Colon (tissue), 2 donors: ENCODE measurements around the gene THBS3.
"Not testable (repeated sequence)": the region's sequence is repeated elsewhere in the genome, so short reads cannot be mapped to it uniquely, and the experiment has no call there.

ENCODE experiments used
- FAIRE-seq: peaks from 2 replicates; lab custom pipeline; 2012; peaks lifted over from hg19 to GRCh38; lab: Jason Lieb, UNC
- donor health status: control.
- donor health status: control.

The THBS3 gene

DNA sequence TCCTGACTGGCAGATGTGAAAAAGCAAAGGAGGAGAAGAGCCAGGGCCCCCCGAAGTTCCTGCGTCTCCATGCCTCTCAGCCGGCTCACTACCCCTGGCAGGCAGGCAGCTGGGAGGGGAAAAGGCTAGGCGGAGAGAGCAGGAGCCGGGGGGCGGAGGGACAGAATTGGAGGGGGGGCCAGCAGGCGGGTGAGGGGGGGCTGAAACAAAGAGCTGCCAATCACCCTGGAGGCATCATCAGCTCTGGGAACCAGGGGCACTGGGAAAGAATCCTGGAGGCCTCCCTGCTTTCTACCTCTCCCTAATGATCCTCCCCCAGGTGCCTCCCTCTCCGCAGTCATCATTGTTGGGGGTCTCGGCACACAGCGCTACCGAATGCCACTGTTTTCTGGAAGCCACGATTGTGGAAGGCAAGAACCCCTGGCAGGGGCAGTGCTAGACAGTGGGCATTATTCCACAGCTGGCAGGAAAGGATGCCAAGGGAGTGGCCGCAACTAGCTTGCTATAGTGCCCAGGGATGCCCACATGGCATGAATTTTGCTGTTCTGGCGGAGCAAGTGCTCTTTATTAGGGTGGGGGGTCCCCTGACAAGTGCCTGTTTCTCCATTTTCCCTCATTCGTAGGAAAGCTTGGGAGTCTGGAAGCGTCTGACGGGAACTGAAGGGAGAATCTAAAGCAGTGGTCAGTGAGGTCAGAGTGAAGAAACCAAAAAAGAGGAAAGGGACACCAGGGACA lies at the start of gene THBS3:
Gene THBS3 (minus strand): TSS at position 92 of the 735 bp plus-strand sequence. CDS start 21 bp downstream, at position 71.
- FAIRE-seq: no peak

DNA sequence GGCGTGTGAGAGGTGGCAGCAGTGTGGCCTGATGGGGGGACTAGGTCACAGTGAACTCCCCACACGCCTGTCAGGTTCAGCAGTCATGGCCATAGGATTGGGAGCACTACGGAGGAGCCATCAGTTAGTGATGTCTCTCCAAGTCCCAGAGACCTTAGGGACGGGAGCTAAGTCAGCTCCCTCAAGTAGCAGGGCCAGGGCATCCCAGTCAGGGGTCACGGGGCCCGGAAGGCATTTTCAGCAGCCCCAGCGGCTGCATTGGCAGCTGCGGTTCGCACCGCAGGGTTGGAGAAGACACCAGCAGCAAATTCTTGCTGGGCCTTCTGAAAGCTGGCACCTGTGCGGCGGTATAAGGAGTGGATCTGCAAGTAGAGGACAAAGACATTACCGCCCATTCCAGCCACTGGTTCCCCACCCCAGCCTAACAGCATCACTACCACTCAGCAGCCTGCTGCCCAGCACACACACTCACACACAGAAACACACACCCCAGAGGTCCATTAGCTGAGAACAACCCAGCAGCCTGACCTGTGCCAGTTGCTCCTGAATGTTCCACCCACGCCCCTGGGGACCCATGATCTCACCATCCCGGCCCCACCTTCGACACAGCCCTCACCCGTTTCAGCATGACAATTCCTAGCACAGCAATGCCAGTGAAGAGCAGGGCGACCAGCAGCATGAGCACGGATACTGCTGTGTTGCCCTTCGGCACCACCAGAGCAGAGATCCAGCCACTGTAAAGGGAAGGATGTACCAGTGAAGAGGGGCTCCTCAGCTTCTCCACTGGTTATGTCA lies 48.6 kb upstream of the THBS3 start:
- no peak for FAIRE-seq

DNA sequence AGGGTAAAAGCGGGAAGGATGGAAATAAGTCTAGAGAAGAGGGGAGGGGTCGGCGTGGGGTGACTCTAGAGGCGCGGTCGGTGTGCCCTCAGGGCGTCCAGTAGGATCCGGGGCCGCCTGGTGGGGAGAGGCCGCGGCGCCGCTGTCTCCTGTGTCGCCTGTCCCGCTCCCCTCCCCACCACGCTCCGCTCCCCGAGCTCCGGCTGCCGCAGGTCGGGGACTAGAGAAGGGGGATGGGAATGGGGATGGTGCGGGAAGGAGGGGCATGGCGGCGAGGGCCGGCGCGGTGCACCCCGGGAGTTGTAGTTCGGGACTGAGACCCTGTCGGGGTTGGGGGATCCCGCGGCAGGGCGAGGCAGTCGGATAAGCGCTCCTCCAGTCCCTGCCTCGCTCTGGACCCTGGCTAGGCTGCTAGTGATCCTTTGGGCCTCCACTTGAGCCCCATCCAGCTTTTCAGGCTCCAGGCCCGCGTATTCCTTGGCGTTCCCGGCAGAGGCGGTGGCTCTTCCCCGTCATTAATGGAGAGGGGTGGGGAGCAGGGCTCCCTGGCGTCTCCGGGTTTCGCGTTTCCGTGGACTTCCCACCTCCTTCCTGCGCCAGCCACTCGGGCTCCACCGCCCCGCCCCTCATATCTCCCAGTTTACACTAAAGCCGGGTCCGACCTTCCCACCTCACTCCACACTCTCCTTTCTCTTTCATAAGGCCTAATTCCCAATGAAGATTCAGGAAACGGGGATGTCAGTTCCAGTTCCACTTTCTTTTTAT lies 47.7 kb upstream of the THBS3 start, which contains the start of gene ENTREP3:
Gene ENTREP3 (minus strand): TSS at position 241 of the 765 bp plus-strand sequence. CDS start 606 bp downstream, outside the sequence.
- no peak for FAIRE-seq

DNA sequence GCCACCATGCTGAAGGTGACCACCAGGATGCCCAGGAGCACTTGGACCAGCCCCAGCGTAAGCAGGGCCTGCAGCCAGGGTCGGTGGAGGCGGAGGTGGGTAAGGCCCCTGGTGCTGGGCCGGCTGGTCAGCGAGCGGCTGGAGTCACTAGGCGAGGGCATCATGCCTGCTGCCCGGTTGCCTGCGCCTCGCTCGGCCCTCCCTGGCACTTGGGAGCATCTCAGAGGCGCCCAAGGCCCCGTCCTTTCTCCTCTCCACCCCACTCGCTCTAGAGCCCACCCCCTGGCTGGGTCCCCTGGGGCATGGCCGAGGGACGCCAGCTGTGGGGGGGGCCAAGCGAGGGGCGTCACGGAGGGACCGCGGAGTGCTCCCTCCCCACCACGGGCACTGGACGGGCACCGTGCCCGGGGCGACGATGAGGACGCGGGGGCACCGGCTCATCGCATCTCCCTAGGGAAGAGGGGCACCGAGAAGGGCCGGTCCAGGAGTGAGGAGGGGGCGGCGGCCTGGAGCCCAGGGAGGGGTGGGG lies 47.1 kb upstream of the THBS3 start:
- no peak for FAIRE-seq

DNA sequence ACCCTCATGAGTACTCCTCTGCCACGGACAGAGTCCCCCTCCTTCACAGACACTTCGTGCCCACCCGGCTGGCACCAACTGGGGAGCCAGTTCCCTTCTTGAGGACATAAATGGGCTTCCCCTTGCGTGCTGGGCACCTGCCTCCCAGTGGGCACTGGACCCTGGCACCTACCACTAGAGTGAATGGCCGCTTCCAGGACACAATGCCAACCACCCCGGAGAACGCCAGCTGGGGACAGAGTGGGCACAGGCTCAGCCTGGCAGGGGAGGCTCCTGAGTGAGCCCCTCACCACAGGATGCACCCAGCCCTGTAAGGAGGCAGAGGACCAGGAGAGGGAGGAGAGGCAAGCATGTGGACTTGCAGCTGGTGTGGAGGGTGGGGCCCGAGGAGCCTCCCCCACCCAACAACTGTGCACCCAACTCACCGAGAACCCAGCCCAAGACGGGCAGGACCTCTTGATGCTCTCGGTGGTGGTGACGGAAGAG lies 46.6 kb upstream of the THBS3 start:
- FAIRE-seq: no peak

DNA sequence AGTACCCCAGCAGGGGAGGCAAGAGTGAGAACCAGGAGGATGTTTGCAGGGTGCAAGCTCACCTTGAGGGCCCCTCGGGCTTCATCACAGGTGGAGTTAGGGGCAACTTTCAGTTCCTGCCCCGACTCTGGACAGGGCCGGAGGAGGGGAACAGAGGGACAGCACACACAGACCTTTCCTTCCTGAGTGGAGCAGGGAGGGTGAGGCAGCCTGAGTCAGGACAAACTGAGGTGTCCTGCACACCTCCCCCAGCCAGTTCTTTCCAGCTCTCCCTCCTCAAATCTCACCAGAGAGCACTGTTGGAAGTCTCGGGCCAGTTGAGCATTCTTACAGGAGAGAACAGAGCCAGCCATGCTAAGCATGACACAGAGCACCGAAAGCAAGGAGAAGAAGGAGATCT lies 46.1 kb upstream of the THBS3 start:
- no peak for FAIRE-seq

DNA sequence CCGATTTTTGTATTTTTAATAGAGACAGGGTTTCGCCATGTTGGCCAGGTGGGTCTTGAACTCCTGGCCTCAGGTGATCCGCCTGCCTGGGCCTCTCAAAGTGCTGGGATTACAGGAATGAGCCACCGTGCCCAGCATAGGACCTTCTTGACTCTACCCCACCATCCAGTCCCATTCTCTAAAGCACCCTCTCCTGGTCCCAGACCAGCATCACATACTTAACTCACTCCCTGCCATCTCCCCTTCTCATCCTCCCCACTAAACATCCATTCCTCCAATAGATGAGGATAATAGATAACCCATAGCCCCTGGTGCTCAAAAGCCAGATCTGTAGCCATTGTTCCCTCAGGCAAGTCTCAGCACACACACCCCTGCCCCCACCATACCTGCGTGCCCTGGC lies 45.5 kb upstream of the THBS3 start:
- no peak for FAIRE-seq

DNA sequence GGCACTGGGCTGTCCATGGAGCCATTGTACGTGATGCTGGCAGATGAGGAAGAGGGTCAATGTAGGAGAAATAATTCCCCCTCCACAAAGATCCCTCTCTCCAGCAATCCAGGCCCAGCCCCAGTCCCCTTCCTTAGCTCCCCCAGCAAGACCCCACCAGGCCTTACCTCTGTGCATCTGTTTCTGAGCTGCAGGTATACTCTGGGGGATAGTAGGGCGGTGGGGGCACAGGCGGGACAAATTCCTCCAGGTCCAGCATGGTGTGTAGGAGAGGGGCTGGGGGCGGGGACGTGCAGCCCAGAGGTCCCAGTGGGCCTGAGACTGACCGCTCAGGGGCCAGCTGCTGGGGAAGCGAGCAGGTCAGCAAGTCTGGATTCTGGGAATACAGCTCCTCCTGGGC lies 43.9 kb upstream of the THBS3 start:
- no peak for FAIRE-seq

DNA sequence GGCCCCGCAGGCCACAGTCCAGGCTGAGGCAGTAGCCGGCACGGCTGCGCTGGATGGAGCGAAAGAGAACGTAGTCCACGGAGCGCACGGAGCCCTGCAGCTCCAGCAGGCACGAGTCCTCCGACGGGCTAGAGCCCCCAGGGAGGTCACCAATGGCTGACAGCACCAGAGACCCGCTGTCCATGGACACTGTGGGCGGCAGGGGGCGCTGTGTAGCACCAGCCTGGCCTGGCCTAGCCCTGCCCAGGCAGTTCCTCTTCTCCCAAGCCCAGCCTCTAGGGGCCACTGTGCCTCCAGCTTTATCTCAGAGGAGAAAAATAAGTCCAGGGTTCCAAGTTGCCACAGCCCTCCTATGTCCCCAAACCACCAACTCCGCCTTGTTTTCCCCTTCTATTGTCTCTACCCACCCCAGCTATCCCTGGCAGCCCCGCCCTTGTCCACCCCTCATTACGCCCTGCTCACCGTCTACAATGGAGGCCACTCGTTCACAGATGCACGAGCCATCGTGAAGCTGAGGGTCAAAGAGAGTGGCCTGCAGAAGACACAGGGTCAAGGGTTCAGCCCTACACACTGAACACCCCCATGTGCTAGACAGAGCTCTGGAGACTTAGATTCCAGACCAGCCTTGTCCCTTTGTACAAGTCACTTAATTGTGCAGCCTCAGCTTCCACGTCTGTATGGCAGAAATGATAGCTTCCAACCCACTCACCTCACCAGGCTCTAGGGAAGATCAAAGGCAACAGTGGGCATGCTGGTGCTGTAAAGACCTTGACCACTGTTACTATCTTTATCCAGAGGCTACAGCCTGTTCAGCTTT lies 43.1 kb upstream of the THBS3 start:
- FAIRE-seq: no peak

DNA sequence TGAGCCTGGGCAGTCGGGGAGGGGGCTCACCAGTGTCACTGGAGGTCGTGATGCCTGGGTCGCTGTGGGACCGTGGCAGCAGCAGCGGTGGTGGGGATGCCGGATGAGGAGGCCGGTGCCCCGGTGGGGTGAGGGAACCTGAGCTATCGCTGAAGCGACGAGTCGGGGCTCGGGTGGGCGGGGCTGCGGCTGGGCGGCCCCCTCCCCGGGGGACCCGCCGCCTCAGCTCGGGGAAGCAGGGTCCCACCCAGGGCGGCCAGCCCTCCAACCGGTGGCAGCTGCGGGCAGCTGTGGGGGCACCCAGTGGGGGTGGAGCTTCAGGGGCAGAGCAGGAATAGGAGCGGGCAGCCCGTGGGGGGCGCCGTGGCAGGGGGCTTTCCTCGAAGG lies 42.5 kb upstream of the THBS3 start:
- FAIRE-seq: no peak

DNA sequence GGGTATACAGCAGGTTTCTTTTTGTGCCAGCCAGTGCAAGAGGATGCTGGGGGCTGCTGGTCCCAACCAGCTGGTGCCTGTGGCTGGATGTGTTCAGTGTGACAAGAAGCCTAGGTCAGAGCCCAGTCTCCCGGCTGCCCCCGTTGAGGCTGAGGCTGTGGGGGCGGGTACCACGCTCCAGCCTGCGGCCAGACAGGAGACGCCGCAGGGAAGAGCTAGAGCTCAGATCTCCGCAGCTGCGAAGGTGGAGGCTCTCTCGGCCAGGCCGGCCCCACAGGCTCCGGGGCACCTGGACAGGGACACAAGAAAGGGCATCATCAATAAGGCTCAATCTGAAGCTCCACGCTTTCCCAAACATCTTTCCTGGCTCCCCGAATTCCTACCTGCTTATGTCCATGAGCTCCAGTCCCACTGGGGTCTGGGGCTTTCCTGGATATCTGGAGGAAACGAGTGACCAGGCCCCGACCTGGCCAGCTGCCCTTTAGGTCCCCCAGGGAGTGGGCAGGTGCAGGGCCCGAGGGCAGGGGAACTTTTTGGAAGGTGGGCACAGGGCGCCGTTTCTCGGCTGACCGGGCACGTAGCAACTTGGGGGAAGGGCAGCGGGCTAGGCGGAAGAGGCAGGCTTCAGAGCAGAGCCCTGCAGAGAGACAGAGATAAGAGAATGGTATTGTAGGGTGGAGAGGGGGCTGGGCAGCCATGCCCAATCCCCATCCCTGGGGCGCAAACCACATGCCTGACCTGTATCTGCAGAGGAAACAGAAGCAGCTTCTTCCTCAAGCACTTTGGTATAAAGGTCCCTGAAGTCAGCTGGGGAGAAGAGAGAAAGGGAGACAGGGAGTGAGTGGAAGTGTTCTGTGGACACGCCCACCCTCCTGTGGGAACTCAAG lies 40.2 kb upstream of the THBS3 start:
- FAIRE-seq: no peak

DNA sequence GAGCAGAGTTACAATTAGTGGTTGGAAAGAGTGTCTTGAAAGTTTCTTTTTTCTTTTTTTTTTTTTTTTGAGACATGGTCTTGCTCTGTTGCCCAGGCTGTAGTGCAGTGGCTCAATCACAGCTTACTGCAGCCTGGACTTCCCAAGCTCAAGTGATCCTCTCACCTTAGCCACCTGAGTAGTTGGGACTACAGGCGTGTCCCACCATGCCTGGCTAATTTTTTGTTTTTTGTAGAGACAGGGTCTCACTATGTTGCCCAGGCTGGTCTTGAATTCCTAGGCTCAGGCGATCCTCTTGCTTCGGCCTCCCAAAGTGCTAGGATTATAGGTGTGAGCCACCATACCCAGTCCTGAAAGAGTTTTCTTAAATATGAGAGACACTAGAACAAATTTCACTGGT lies 39.1 kb upstream of the THBS3 start:
- FAIRE-seq: not testable (repeated sequence)

DNA sequence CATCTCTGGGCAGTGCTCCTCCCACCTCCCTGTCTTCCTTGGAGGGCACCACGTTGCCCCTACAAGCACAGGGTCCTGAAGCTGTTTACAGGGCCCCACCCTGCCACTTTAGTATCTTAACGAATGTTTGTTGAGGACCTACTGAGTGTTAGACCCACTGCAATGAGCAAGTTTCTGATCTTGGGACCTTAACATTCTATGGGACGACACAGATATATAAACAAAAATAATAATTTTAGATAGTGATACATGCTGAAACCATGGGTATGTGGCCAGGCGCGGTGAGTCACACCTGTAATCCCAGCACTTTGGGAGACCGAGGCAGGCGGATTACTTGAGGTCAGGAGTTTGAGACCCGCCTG lies 37.4 kb upstream of the THBS3 start:
- no peak for FAIRE-seq

DNA sequence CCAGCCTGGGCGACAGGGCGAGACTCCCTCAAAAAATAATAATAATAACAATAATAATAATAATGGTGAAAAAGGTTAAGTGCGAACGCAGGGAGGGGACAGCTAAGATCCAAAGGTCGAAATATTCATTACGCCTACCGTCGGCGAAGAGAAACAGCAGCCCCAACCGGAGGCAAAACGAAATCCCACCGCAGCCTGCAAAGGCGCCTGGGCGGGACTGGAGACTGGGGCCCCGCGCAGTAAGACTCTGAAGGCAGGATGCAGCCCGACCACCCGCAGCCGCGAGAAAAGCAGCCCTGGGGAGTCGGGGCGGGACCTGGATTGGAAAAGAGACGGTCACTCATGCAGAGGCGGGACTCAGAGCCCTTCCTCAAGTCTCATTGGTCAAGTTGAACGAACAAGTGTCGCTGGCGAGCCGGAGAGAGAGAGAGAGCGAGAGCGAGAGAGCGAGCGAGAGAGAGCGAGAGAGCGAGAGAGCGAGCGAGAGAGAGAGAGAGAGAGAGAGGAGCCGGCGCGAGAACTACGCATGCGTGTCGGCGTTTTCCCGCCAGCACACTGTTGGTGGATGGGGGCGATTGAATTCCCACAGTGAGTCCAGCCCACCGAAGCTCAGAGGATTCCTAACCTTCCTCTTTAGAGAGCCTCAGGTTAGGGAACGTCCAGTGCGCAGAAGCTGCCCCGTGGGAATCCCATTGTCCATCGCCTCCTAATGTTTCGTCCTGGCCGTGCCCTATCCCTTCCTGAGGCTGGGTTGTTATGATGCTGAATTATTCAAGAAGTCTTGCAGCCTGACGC lies 36.9 kb upstream of the THBS3 start:
- no peak for FAIRE-seq

DNA sequence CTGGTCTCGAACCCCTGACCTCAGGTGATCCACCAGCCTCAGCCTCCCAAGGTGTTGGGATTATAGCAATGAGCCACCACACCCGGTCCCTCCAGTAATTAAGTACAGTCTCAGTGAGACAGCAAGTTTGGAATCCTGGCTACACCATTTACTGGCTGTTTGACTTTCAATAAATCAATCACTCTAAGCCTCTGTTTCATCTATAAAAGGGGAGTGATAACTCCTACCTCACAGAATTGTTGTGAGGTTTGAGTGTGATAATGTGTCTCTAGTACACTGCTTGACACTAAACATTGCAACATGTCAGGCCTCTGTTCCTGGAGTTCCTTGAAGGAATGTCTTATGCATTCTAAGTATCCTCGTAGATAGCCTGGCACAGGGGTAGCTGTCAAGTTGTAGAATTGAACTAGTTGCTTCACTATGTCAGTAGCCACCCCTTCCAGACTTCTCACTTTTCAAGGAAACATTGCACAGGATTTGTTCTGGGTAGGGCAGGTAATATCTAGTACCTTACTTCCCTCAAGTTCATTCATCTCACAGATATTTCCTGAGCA lies 35.2 kb upstream of the THBS3 start:
- no peak for FAIRE-seq

DNA sequence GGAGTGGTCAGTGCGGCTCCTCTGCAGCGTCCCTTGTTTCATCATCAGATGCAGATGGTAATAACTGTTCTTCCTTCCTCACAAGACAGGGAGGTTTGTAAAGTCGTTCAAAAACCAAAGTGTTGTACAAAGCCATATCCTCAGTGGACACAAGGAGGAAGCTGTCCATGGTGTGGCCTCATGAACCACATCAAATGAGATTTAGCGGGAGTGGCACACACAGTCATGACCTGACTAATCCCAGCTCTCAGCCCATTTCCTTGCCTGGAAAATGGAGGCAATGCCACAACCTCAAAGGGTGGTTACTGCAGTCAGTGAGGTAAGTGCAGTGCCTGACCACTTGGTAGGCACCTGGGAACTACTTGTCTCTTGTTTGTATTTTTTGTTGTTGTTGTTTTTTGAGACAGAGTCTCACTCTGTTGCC lies 34.2 kb upstream of the THBS3 start:
- no peak for FAIRE-seq

DNA sequence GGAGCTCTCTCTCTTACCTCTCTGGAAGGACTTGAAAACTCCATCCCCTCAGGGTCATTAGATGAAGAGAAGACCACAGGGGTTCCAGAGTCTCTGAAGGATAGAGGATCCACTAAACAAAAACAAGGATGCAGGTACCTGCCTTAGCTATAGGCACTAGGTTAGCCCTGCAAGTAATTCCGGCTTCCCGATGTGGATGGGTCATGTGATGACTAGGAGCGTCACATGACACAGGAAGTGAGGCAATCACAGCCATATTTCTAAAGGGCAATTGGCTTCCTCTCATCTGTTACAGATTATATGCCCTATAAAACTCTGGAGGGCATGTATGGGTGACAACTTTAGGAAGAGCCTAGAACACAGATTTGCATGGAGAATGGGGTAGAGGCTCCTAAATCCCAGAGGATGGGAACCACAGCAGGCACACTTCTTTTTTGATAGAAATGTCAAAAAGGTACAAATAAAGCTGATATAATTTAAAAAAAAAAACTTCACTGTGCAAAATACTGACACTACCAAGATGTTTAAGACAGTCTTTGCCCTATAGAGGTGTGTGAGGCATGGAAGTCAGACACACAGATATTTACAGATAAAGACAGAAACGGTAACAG lies 33.5 kb upstream of the THBS3 start:
- FAIRE-seq: no peak

DNA sequence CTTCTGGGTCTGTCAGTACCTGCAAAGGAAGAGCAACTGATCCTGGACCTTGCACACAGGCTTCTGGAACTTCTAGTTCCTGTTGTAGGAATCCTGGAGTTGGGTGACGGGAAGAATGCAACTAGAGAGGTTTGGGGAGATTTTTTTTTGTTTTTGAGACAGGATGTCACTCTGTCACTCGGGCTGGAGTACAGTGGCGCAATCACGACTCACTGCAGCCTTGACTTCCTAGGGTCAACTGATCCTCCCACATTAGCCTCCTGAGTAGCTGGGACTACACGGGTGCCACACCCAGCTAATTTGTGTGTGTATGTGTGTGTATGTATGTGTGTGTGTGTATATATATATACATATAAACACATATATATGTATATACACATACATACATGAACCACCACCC lies 28.8 kb upstream of the THBS3 start:
- FAIRE-seq: no peak

DNA sequence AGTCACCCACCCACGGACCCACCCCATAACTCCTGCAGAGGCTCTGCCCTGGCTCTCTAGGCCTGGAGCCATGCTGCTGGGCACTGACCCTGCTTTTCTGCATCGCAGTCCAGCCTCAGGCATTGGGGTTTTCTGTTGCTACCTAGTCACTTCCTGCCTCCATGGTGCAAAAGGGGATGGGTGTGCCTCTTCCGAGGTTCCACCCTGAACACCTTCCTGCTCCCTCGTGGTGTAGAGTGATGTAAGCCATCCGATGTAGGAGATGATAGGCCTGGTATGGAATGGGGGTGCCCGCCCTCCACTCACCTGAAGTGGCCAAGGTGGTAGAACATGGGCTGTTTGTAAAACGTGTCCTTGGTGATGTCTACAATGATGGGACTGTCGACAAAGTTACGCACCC lies 27.7 kb upstream of the THBS3 start:
- not testable (repeated sequence) for FAIRE-seq
